Cardiac muscle cell (in vitro differentiated cells and primary cell): ENCODE data around the gene TP53BP1. TPM values are rescaled to one million over a fixed set of nuclear protein-coding genes. Genes with fewer than 3 reads are reported as not detected.
A peak's percentile ranks its signal among the peaks of the same experiment; 100 is the strongest.

ENCODE experiments used
- DNase-seq, 2 donors: peaks; one replicate each; pipeline versions ENCODE4 v3.0.0 to v3.0.0-alpha.2; 2010 to 2017; ENCODE audit warnings: low read depth in 1 of 2, low spot score in 1 of 2
- H3K27ac ChIP-seq: fragments of 200-600 bp; sonication (generic); 2 replicates; pipeline ENCODE4 v1.5.1; 2016
- H3K27me3 ChIP-seq: fragments of 200-600 bp; sonication (generic); 2 replicates; pipeline ENCODE4 v1.6.0; 2016; ENCODE audit warnings: control low read depth
- H3K36me3 ChIP-seq: fragments of 200-600 bp; sonication (generic); 2 replicates; pipeline ENCODE4 v1.5.1; 2016; ENCODE audit warnings: control low read depth
- H3K4me1 ChIP-seq: fragments of 200-600 bp; sonication (generic); 2 replicates; pipeline ENCODE4 v1.8.1; 2017; ENCODE audit warnings: low read depth, mild to moderate bottlenecking, mixed run types
- H3K4me3 ChIP-seq: fragments of 200-600 bp; sonication (generic); 2 replicates; pipeline ENCODE4 v1.5.1; 2016; ENCODE audit warnings: mild to moderate bottlenecking
- H3K9me3 ChIP-seq: fragments of 200-600 bp; sonication (generic); 2 replicates; pipeline ENCODE4 v1.5.1; 2017; ENCODE audit warnings: low read depth, mild to moderate bottlenecking, control low read depth
- polyA plus RNA-seq: library from polyadenylated mRNA; unstranded; fragments of >200 nt; fragmentation: Nextera tagmentation; extraction: Ambion mirVana; gene quantifications from 2 replicates; pipeline ENCODE4 v1.2.1, GENCODE V29; 2016
- total RNA-seq: library from RNA; depleted of rRNA; stranded (reverse); fragments of >200 nt; gene quantifications from 2 replicates; pipeline ENCODE4 v1.2.3, GENCODE V29; 2016
- TF ChIP-seq, protein P1 (sequence below): IDR thresholded peaks from 2 replicates; pipeline ENCODE4 v1.5.1; 2012; ENCODE audit warnings: low read depth, mild to moderate bottlenecking, low read length

TP53BP1 gene
- total and polyA plus RNA-seq, 2 experiments from 2014 or later, result 41.0 to 84.1 TPM

DNA sequence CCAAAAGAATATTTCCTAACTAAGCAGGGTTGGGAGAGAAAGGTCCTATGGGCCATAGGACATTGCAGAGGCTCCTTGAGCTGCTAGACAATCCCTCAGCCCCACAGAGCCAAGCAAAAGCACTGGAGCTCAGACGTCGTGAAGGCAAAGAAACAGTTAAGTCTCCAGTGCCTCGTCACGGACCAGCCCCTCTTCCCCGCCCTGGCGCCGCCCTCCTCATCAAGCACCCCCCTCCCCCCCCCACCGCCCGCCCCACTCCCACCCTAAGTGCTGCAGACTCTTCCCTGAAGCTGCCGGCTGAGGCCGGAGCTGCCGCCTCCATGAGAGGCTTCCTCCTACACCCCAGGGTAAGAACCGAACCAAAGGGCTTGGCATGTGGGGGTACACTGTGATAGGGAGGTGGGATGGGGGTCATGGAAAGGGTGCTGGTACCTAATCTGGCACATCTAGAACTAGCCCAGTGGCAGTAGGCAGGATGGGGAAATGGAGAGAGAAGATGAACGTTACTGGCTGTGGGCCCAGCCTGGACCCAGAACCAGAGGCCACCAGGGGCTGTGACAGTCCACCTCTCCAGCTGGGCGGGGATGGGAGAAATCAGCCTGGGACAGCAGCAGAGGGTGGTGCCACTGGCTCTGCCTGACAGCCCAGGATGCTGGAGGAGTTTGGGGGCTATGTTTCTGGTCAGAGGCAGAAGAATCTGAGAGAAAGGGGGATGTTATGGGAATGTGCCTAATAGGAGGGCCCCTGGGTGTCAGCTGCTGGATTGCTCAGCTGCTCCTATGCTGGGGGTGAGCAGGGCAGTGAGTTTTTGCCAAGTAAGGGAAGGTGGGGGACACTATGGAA is 24.6 kb upstream of the TP53BP1 start, which contains the start of gene MAP1A:
MAP1A (plus strand) TSS at position 255 of the 843 bp plus-strand sequence. CDS start 3,866 bp downstream, outside the sequence.
- H3K36me3 ChIP-seq, result peaks cover 15% of the 10 kb centered on the region
- H3K27ac ChIP-seq, result peak within 1 kb of the TSS; percentile 82
- peak within 1 kb of the TSS; percentile 50 for H3K4me3 ChIP-seq
- DNase-seq, result peak; percentile 71 to 85
- H3K4me1 ChIP-seq, result peaks cover 22% of the 10 kb centered on the region
- TF ChIP-seq, protein P1, sequence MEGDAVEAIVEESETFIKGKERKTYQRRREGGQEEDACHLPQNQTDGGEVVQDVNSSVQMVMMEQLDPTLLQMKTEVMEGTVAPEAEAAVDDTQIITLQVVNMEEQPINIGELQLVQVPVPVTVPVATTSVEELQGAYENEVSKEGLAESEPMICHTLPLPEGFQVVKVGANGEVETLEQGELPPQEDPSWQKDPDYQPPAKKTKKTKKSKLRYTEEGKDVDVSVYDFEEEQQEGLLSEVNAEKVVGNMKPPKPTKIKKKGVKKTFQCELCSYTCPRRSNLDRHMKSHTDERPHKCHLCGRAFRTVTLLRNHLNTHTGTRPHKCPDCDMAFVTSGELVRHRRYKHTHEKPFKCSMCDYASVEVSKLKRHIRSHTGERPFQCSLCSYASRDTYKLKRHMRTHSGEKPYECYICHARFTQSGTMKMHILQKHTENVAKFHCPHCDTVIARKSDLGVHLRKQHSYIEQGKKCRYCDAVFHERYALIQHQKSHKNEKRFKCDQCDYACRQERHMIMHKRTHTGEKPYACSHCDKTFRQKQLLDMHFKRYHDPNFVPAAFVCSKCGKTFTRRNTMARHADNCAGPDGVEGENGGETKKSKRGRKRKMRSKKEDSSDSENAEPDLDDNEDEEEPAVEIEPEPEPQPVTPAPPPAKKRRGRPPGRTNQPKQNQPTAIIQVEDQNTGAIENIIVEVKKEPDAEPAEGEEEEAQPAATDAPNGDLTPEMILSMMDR, result no peak
- no peaks in the 10 kb centered on the region for H3K27me3 ChIP-seq
- no peaks in the 10 kb centered on the region for H3K9me3 ChIP-seq

DNA sequence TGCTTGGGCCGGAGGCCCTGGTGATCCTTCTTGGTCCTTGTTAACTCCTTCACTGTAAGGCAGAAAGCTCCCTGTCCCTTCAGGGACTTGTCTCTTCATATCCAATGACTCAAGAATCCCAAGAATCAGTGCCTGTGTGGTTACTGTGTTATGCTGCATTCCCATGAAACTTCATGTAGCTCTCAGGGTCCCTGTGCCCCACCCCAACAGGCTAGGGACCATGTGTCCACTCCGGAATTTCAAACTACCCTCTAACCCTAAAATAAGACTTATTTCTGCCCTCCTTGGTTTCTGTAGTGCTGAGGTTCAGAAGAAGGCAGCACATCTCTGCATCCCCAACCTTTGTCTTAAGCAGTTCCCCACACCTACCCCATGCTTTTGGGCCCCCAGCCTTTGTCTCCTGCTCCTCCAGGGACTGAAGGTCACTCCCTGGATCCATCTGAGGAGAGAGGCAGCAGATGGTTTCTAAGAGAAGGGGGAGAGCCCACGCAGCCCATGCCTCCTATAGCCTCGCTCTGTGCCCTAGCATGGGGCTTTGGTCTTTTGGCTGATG is 23.9 kb upstream of the TP53BP1 start:
- DNase-seq, result peak; percentile 31 to 46
- no peaks in the 10 kb centered on the region for H3K9me3 ChIP-seq
- peak overlapping the region; percentile 82 for H3K27ac ChIP-seq
- TF ChIP-seq, protein P1, result no peak
- no peaks in the 10 kb centered on the region for H3K27me3 ChIP-seq
- peaks cover 14% of the 10 kb centered on the region for H3K36me3 ChIP-seq
- H3K4me1 ChIP-seq, result peaks cover 22% of the 10 kb centered on the region
- H3K4me3 ChIP-seq, result peak overlapping the region; percentile 50

DNA sequence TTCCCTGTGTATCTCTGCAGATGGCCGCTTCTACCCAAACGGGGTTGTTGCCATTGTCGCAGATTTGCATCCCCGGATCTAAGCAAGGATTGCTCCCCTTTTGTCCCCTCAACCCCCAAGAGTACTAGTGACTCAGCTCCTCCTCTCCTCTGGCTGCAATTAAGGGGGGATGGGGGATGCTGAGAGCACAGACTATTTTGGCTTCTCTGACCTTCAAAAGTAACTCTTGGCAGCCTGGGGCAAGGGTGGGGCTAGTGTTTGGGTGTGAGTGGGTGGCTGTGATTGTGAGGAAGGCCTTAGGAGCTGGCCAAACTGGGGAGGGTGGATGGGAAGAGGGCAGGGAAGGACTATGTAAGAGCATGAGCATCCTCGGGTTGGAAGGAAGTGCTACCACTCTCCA is 23.2 kb upstream of the TP53BP1 start:
- no peaks in the 10 kb centered on the region for H3K27me3 ChIP-seq
- H3K4me1 ChIP-seq, result peaks cover 22% of the 10 kb centered on the region
- peak in 1 of 2 donors; percentile 16 for DNase-seq
- H3K9me3 ChIP-seq, result no peaks in the 10 kb centered on the region
- TF ChIP-seq, protein P1, result no peak
- H3K27ac ChIP-seq, result peak overlapping the region; percentile 82
- peaks cover 7% of the 10 kb centered on the region for H3K36me3 ChIP-seq
- no peak overlapping the region for H3K4me3 ChIP-seq

- Histone ChIP-seq H3K36me3 (peaks cover 3% of the 10 kb centered on the region), H3K27me3 (no peaks in the 10 kb centered on the region), H3K4me3 (no peak overlapping the region), H3K27ac (no peak overlapping the region), H3K4me1 (peaks cover 22% of the 10 kb centered on the region), H3K9me3 (no peaks in the 10 kb centered on the region)
- no peak for DNase-seq
- TF ChIP-seq, protein P1, result no peak
Measured at GRCh38 chr15:43515741-43516140, 22.8 kb upstream of the TP53BP1 start.

DNA sequence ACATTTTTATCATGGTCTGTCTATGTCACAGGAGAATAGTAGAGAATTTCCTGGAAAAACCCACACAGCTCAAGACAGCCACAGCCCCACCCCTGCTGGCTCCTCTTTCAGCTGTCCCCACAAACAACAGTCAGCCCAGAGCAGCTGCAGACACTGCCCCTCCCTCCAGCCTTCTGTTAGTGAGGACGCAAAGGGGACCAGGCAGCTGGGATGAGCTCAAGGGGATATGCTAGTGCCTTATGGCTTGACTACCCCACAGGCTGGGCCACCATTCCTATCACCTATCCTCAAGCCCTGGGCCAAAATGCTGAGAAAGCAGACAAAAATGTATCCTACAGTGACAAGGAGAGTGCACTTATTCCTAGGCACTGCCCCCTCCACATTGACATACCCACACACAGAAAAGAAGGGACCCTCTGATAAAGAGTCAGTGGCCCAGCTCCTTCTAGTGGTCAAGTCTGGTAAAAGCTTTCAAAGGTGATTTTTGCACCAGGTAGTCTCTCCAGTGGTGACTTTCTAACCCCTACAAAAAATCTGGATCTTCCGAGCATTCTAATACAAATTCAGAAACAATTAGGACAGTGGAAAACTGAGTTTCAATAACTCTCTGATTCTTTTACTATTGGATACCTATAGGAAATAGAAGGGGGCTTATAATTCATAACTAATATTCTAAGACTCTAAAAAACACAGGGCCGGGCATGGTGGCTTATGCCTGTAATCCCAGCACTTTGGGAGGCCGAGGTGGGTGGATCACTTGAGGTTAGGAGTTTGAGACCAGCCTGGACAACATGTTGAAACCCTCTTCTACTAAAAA is 21.5 kb upstream of the TP53BP1 start:
- no peak overlapping the region for H3K27ac ChIP-seq

More for the DNA sequence above, 21.5 kb upstream of the TP53BP1 start:
- no peak overlapping the region for H3K4me3 ChIP-seq
- peaks cover 26% of the 10 kb centered on the region for H3K4me1 ChIP-seq
- peak; percentile 30 to 62 for DNase-seq
- no peaks in the 10 kb centered on the region for H3K27me3 ChIP-seq
- TF ChIP-seq, protein P1, result peak; percentile 62
- no peaks in the 10 kb centered on the region for H3K9me3 ChIP-seq
- H3K36me3 ChIP-seq, result no peaks in the 10 kb centered on the region
